HCT116 (cell line): ENCODE results near the gene LINC00632.

ENCODE experiments used
- CEBPB ChIP-seq: IDR thresholded peaks from 2 replicates; pipeline ENCODE4 v1.6.1; 2012; ENCODE audit warnings: low read depth
- CTCF ChIP-seq, 3 experiments: fragments of 200-600 bp in 1 of 3; sonication (generic) in 1 of 3; IDR thresholded peaks in 2 of 3; conservative IDR thresholded peaks in 1 of 3; 2 replicates each; pipeline ENCODE4 v1.5.1; 2012 to 2017; ENCODE audit warnings: low read depth in 2 of 3, low read length in 2 of 3, antibody characterized with exemption in 1 of 3, borderline replicate concordance in 1 of 3, control low read depth in 1 of 3, mild to moderate bottlenecking in 1 of 3, mixed read lengths in 1 of 3, mixed run types in 1 of 3, moderate library complexity in 1 of 3; ENCODE audit not compliant: insufficient read depth in 1 of 3
- EZH2 ChIP-seq: fragments of 200-600 bp; sonication (generic); IDR thresholded peaks from 2 replicates; pipeline ENCODE4 v1.6.1; 2017; ENCODE audit warnings: antibody characterized with exemption, mixed run types
- JUND ChIP-seq: IDR thresholded peaks from 2 replicates; pipeline ENCODE4 v1.6.1; 2012
- POLR2A ChIP-seq: IDR thresholded peaks from 2 replicates; pipeline ENCODE4 v1.7.0; 2011; ENCODE audit warnings: borderline replicate concordance; ENCODE audit not compliant: insufficient read depth, insufficient read length; ENCODE audit errors: extremely low read depth
- POLR2AphosphoS5 ChIP-seq: IDR thresholded peaks from 2 replicates; pipeline ENCODE4 v1.6.1; 2011; ENCODE audit warnings: mild to moderate bottlenecking, low read depth, low read length, moderate library complexity
- RAD21 ChIP-seq: IDR thresholded peaks from 2 replicates; pipeline ENCODE4 v1.6.1; 2012; ENCODE audit warnings: low read depth, mild to moderate bottlenecking
- TCF7L2 ChIP-seq: IDR thresholded peaks from 2 replicates; pipeline ENCODE4 v1.7.0; 2011; ENCODE audit warnings: borderline replicate concordance, inconsistent platforms; ENCODE audit not compliant: insufficient read depth, insufficient read length; ENCODE audit errors: extremely low read depth
- YY1 ChIP-seq: IDR thresholded peaks from 2 replicates; pipeline ENCODE4 v1.6.1; 2011; ENCODE audit warnings: low read length, low read depth, moderate library complexity, mild to moderate bottlenecking; ENCODE audit not compliant: insufficient replicate concordance; ENCODE audit errors: extremely low read depth
- TF ChIP-seq, protein P1 (sequence below): IDR thresholded peaks from 2 replicates; pipeline ENCODE4 v1.6.1; 2012

DNA sequence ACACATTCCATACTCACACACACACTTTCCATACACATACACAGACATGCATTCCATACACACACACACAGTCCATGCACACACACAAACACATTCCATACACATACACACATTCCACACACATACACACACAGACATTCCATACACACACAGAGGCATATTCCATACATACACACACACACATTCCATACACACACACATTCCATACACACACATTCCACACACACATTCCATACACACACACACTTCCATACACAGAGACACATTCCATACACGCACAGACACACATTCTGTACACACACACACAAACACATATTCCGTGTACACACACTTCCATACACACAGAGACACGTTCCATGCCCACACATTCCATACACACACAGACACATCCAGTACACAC, 14.8 kb downstream of the LINC00632 start:
- TF ChIP-seq CTCF (IDR thresholded peaks at IDR 0.05 in 2 of 3, conservative IDR thresholded peaks at IDR 0.05 in 1 of 3; ENCODE audit: borderline replicate concordance in 1 of 3, insufficient read depth in 1 of 3, low read depth in 2 of 3, low read length in 2 of 3) = no peak
- TF ChIP-seq POLR2A = no peak
- TF ChIP-seq JUND = no peak
- no peak for TF ChIP-seq CEBPB
- no peak for TF ChIP-seq RAD21
- TF ChIP-seq TCF7L2 = no peak
- no peak for TF ChIP-seq EZH2
- TF ChIP-seq, protein P1, sequence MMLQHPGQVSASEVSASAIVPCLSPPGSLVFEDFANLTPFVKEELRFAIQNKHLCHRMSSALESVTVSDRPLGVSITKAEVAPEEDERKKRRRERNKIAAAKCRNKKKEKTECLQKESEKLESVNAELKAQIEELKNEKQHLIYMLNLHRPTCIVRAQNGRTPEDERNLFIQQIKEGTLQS = no peak
- no peak for TF ChIP-seq YY1
- TF ChIP-seq POLR2AphosphoS5 = no peak
